Kidney epithelial cell (primary cell): ENCODE measurements around the gene FBXW7. TPM values are rescaled to one million over a fixed set of nuclear protein-coding genes. Genes with fewer than 3 reads are reported as not detected.

Source experiments
- DNase-seq: peaks from one replicate; pipeline ENCODE4 v3.0.0-alpha.2; 2010; ENCODE audit warnings: low read depth
- H3K27me3 ChIP-seq: 2 replicates; pipeline ENCODE4 v1.6.0; 2011; ENCODE audit warnings: low read length; ENCODE audit not compliant: control insufficient read depth, insufficient read depth
- H3K36me3 ChIP-seq: 2 replicates; pipeline ENCODE4 v1.5.1; 2011; ENCODE audit warnings: low read length; ENCODE audit not compliant: control insufficient read depth, insufficient read depth
- H3K4me3 ChIP-seq: 2 replicates; pipeline ENCODE4 v1.5.1; 2011; ENCODE audit warnings: low read depth, mild to moderate bottlenecking, control low read depth, low read length
- CTCF ChIP-seq: IDR thresholded peaks from 2 replicates; pipeline ENCODE4 v1.5.1; 2011; ENCODE audit warnings: mild to moderate bottlenecking, moderate library complexity, low read length, control low read depth, inconsistent platforms; ENCODE audit not compliant: insufficient read depth, poor library complexity, severe bottlenecking
- total RNA-seq: library from RNA; depleted of rRNA; stranded (reverse); fragments of >200 nt; gene quantifications from 2 replicates; pipeline ENCODE4 v1.2.3, GENCODE V29; 2015

The FBXW7 gene
- total RNA-seq, 1 donor from 2014 or later, result 29.8 TPM

GRCh38 chr4:152571770-152572169, 35.9 kb upstream of the FBXW7 start:
- no peaks in the 10 kb centered on the region for H3K36me3 ChIP-seq
- no peak for TF ChIP-seq CTCF
- DNase-seq, result no peak
- H3K27me3 ChIP-seq, result no peaks in the 10 kb centered on the region
- no peak overlapping the region for H3K4me3 ChIP-seq

GRCh38 chr4:152571296-152571695, 35.4 kb upstream of the FBXW7 start:
- no peak for TF ChIP-seq CTCF
- H3K27me3 ChIP-seq, result no peaks in the 10 kb centered on the region
- no peaks in the 10 kb centered on the region for H3K36me3 ChIP-seq
- no peak for DNase-seq
- H3K4me3 ChIP-seq, result no peak overlapping the region

- TF ChIP-seq CTCF, result no peak
- H3K4me3 ChIP-seq, result no peak overlapping the region
Observed at GRCh38 chr4:152565333-152565732, 29.4 kb upstream of the FBXW7 start.

GRCh38 chr4:152564336-152564735, 28.4 kb upstream of the FBXW7 start:
- Histone ChIP-seq H3K4me3 (no peak overlapping the region), H3K27me3 (no peaks in the 10 kb centered on the region), H3K36me3 (no peaks in the 10 kb centered on the region)
- TF ChIP-seq CTCF, result no peak
- no peak for DNase-seq

More at GRCh38 chr4:152565333-152565732, 29.4 kb upstream of the FBXW7 start:
- H3K27me3 ChIP-seq, result no peaks in the 10 kb centered on the region
- H3K36me3 ChIP-seq, result no peaks in the 10 kb centered on the region
- DNase-seq, result no peak

GRCh38 chr4:152563209-152563608, 27.3 kb upstream of the FBXW7 start:
- no peak for TF ChIP-seq CTCF
- H3K36me3 ChIP-seq, result no peaks in the 10 kb centered on the region
- H3K27me3 ChIP-seq, result no peaks in the 10 kb centered on the region

GRCh38 chr4:152559641-152560040, 23.7 kb upstream of the FBXW7 start:
- no peak for TF ChIP-seq CTCF
- Histone ChIP-seq H3K36me3 (no peaks in the 10 kb centered on the region), H3K4me3 (no peak overlapping the region), H3K27me3 (no peaks in the 10 kb centered on the region)
- no peak for DNase-seq

More at GRCh38 chr4:152563209-152563608, 27.3 kb upstream of the FBXW7 start:
- no peak for DNase-seq
- no peak overlapping the region for H3K4me3 ChIP-seq
